Inflammatory macrophage (primary cell): ENCODE results near the gene KCNAB1.
"Not testable (repeated sequence)": the region's sequence is repeated elsewhere in the genome, so short reads cannot be mapped to it uniquely, and the experiment has no call there.

Source experiments
- DNase-seq, 2 donors: peaks; one replicate each; pipeline ENCODE4 v3.0.0-alpha.2; 2020 to 2022
- total RNA-seq, 18 experiments: gene quantifications; one replicate each; lab custom pipeline; 2026; ENCODE audit warnings: mixed read lengths in 6 of 18, inconsistent platforms in 2 of 18; lab: John Stamatoyannopoulos, UW

KCNAB1 gene
- 0.10 to 1.0 (median 0.43) reads per million in 18 experiments for total RNA-seq

- DNase-seq, result no peak
These were observed at the start of gene KCNAB1 for GRCh38 chr3:156120528-156121251. Gene KCNAB1, plus strand, starts transcription at chr3:156120578.

DNA sequence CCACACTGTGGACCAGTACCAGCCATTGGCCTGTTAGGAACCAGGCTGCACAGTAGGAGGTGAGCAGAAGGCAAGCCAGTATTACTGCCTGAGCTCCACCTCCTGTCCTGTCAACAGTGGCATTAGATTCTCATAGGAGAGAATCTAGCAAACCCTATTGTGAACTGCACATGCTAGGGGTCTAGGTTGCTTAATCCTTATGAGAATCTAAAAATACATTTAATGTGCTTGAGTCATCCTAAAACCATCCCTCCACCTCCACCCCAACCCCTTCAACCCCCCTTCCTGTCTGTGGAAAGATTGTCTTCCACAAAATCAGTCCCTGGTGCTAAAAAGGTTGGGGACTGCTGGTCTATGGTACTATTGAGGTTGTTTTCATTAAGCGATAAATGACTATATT lies 49.3 kb upstream of the KCNAB1 start:
- DNase-seq, result no peak

GRCh38 chr3:156072950-156073657 lies 47.3 kb upstream of the KCNAB1 start:
- DNase-seq, result not testable (repeated sequence)

DNA sequence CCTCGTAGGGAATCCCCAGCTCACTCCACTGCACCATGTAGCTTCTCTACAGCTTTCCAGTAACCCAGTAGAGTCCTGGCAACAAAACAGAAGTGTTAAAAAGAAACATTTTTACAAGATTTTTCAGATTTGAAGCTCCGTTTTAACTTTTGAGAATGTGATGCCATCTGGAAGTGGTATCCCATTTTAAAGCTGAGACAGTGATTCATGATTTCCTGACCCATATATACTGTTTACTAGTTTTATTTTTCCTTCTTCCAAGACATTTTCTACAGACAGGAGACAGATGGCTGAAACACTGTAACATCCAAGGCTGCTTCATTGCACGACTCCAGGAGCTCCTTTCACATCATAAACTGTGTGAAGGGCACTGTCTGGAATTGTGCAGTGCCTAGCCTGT lies 30.3 kb upstream of the KCNAB1 start:
- DNase-seq, result no peak

DNA sequence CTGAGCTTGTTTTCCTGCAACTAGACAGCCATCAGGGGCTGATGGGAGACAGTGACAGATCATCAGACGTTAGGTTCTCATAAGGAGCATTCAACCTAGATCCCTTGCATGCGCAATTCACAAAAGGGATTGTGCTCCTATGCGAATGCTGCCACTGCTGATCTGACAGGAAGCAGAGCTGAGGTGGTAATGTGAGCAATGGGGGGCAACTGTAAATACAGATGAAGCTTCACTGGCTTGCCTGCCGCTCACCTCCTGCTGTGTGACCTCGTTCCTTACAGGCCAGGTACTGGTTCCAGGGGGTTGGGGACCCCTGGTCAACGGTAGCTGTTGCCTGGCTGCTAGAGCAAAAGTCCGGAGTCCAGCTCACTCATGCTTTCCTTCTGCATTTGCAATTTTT lies 26.4 kb upstream of the KCNAB1 start:
- DNase-seq, result no peak

GRCh38 chr3:156094391-156094790 lies 26.0 kb upstream of the KCNAB1 start:
- no peak for DNase-seq

DNA sequence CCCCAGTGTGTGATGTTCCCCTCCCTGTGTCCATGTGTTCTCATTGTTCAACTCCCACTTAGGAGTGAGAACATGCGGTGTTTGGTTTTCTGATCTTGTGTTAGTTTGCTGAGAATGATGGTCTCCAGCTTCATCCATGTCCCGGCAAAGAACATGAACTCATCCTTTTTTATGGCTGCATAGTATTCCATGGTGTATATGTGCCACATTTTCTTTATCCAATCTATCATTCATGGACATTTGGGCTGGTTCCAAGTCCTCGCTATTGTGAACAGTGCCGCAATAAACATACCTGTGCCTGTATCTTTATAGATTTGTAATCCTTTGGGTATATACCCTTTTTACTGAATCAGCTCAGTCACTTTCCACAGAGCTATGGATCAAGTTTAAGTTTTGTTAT lies 24.7 kb upstream of the KCNAB1 start:
- DNase-seq, result not testable (repeated sequence)

- DNase-seq, result no peak
These were observed 21.8 kb upstream of the KCNAB1 start for GRCh38 chr3:156098437-156099035.

DNA sequence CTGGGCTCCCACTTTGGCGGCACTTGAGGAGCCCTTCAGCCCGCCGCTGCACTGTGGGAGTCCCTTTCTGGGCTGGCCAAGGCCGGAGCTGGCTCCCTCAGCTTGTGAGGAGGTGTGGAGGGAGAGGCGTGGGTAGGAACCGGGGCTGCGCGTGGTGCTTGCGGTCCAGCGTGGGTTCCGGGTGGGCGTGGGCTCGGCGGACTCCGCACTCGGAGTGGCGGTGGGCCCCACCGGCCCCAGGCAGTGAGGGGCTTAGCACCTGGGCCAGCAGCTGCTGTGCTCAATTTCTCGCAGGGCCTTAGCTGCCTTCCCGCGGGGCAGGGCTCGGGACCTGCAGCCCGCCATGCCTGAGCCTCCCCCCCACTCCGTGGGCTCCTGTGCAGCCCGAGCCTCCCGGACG lies 21.0 kb upstream of the KCNAB1 start:
- not testable (repeated sequence) for DNase-seq

DNA sequence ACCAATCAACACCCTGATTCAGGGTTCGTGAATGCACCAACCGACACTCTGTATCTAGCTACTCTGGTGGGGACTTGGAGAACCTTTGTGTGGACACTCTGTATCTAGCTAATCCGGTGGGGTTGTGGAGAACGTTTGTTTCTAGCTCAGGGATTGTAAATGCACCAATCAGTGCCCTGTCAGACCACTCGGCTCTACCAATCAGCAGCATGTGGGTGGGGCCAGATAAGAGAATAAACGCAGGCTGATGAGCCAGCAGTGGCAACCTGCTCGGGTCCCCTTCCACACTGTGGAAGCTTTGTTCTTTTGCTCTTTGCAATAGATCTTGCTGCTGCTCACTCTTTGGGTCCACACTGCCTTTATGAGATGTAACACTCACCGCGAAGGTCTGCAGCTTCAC lies 20.4 kb upstream of the KCNAB1 start:
- not testable (repeated sequence) for DNase-seq

- DNase-seq, result no peak
These were observed 18.0 kb upstream of the KCNAB1 start for GRCh38 chr3:156102267-156102931.

GRCh38 chr3:156106721-156107373 lies 13.5 kb upstream of the KCNAB1 start:
- DNase-seq, result no peak

GRCh38 chr3:156107504-156107903 lies 12.9 kb upstream of the KCNAB1 start:
- no peak for DNase-seq

- DNase-seq, result no peak
These were observed 11.8 kb upstream of the KCNAB1 start for GRCh38 chr3:156108616-156109015.

GRCh38 chr3:156109989-156110388 lies 10.4 kb upstream of the KCNAB1 start:
- no peak for DNase-seq

GRCh38 chr3:156126467-156126866 lies 6.1 kb downstream of the KCNAB1 start:
- no peak for DNase-seq

DNA sequence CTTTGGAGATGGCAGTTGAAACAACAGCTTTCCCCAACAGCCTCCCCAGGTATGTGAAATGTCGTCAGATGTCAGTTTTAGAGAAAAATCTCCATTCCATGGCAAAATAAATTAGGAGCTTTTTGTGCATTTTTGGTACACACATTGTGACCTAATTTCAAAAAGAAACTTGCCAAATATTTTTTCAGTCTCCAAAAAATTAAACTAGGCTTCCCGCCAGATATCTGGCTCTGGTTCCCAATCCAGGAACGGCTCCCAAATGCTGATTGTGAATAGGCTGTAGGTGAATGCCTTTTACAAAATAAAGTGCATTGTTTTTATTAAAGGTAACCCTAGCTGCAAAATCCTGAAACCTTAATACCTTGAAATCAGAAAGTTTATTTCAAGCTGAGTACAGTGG lies 10.9 kb downstream of the KCNAB1 start:
- no peak for DNase-seq

- no peak for DNase-seq
These were observed 11.4 kb downstream of the KCNAB1 start for GRCh38 chr3:156131799-156132198.

GRCh38 chr3:156132313-156132712 lies 11.9 kb downstream of the KCNAB1 start:
- no peak for DNase-seq

- no peak for DNase-seq
These were observed 12.7 kb downstream of the KCNAB1 start for GRCh38 chr3:156133076-156133475.

GRCh38 chr3:156135921-156136638 lies 15.7 kb downstream of the KCNAB1 start:
- DNase-seq, result peak; percentile 40 to 51

GRCh38 chr3:156137397-156137796 lies 17.0 kb downstream of the KCNAB1 start:
- peak; percentile 26 to 29 for DNase-seq
